Hematopoietic multipotent progenitor cell treated with erythropoietin and hydrocortisone succinate and interleukin-3 and kit ligand, for 17 days (in vitro differentiated cells): Measurements from ENCODE around the gene FHIT.
A peak's percentile ranks its signal among the peaks of the same experiment; 100 is the strongest.

Experiments
- DNase-seq: peaks from one replicate; pipeline ENCODE4 v3.0.0-alpha.2; 2015; ENCODE audit warnings: low spot score

The FHIT gene

DNA sequence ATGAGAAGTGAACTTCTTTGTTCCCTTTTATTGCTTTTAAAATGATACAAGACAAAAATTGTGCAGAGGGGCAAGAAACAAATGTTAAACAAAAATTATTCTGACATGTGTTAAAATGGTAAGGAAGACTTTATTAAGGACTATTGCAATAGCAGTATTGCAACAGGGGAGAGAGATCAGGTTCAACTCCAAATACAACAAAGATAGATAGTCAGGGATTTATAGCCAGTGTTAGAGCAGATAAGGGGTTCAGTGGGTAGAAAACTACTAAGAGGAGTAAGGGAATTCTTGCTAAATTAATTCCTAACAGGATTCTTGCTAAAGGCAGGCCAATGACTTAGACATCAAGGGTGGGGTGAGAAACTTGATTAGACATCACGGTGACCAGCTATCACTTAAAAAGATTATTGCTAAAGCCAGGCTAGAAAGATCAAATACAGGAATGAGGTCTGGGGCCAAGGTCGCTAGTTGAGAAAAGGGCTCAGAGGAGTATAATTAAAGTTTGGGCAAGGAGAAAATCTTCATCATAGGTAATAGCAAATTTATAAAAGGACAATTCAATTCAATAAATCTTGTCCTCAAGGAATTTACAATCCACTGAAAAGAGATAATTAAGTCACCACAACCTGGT, 81.5 kb downstream of the FHIT start:
- DNase-seq, result no peak

DNA sequence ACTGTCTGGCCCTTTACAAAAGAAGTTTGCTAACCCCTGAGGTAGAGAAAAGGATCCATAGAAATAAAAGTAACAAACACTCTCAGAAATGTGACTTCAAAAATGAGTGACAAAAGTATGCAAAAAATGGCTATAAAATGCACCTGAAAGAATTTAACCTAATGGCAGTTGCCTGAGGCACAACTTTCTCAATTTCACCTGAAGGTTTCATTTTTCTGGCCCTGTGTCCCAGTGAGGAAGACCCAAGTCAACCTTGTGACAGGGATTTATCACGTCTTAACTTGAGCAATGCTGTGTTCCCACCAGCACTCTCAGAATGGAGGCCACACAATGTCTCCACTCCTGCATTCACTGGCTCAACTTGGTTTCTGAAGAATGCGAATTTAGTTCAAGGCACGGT, 83.0 kb downstream of the FHIT start:
- no peak for DNase-seq

DNA sequence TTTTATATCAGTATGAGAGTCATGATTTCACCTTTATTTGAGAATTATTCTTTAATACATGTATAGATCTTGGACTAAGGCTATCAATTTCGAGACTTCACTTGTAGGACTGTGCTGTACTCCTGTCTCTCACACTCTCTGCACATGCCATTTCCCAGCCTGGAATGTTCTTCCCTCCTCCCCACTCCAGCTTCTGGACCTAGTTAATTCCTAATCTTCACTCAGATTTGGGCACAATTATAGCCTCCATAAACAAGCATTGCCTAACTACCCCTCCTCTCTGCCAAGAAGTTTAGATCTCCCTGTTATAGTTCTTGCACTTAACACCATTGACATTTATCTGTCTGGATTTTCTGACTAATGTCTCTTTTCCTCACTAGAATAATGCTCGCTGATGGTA, 88.3 kb downstream of the FHIT start:
- DNase-seq, result no peak

DNA sequence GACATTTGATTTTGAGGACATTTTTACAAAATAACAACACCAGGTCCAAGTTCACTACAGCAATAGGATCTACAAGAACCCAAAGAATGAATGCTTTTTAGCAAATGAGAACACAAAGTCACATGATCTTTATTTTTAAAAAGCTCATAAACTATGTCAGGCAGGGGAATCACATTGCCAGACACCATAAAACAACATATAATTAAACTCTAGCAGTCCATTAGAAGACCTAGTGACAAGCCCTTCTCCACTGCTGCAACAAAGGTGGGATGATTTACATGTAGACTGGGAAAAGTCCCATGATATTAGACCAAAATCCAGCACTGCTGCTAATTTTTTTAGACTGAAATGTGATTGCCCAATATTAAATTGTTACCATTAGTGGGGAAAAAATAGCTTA, 92.6 kb downstream of the FHIT start:
- DNase-seq, result no peak

DNA sequence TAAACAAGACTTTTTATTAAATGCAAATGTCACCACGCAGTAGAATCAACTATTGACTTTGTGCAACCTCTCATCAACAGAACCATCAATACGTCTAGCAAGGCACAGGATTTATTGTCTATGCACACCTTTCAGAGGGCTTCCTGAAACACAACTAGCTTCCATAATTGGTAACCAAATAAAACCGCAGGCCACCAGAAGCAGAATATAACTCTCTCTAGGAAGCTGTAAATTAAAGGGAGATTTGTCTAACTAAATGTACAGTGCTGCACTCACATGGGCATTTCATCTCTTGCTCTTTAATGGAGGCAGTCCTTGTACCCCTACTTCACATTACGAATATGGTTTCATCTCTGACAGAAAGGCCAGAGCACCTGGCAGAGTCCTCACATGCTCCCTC, 93.0 kb downstream of the FHIT start:
- DNase-seq, result no peak

DNA sequence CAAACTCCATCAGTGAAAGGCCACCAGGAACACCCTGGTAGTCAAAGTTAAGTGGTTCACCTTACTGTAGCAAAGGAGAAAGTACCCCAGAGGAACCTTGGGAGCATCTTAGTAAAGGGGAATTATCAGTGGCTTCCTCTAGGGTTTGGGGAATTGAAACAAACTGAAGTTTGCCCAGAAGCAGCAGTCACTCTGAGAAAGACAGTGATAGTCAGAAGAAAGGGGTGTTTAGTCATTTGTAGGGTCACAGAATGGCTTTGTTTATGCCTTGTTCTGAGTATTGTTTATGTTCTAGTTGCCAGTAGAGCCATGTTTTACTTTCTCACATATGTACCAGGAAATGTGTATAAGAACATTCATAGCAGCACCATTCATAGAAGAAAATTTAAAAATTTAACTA, 93.8 kb downstream of the FHIT start:
- no peak for DNase-seq

DNA sequence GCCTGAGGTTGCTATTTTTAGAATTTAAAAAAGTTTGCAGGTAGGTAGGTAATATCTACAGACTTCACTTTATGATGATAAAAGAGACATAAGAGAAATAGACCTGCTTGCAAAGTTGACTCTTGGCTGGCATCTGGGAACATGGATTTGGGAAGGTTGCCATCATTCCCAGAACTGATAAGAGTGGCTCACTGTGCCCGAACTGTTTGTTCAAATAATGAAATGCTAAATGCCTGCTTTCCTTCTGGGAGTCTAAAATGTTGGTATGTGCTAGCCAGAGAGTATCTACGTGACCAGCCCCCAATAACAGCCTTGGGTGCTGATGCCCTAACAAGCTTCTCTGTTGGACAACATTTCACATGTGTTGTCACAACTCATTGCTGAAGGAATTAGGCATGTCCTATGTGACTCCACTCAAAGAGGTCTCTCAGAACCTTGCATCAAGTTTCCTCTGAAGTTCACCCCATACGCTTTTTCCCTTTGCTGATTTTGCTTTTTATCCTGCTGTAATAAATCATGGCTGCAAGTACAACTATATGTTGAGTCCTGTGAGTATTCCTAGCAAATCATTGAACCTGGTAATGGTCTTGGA, 95.5 kb downstream of the FHIT start:
- DNase-seq, result no peak

DNA sequence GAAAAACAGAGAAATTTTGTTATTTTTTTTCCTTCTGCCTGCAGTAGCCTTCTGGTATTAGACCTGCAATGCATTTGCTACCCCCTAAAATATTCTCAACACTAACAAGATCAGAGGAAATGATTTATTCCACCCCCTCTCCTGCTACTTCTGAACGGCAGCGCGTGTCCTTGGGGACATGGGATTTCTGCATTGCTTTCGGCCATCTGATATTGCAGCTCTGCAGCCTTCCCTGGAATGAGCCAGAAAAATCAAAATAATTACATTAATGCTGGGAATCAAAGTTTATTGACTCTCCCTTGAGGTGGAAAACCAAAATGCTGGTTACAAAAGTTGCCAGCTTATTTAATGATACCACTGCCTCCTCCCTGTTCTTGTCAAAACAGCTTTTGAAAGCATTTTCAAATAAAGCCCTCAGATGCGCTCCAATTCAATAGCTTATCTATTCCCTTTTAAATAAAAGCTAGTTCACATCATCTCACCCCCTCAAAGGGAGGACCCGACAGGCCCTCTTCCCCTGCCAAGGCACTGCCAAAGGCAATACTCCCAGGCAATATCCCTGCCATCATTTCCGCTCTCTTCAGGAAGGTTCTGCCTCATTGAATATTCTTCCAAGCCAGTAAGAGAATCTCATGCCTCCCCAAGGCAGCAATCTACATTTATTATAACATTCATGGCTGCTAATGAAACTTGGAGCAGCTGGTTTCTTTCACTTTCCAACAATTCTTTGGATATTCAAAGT, 96.6 kb downstream of the FHIT start:
- no peak for DNase-seq

DNA sequence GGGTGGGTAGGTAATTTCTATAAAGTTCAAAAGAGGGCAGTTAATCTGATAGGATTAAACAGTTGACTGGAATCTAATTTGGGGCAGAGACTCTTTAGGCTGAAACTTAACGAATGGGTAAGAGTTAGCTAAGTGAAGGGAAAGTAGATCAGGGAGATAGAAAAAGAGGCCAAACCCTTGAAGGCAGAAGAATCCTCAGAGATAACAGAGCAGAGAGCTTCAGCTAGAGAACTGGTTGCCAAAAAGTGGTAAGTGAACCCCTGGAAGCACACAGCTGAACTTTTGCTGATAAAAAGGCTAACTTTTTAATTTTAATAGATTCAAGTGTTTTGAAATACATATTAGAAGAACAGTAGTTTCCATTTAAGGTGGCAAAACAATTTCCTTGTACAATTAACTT, 99.2 kb downstream of the FHIT start:
- peak; percentile 15 for DNase-seq

DNA sequence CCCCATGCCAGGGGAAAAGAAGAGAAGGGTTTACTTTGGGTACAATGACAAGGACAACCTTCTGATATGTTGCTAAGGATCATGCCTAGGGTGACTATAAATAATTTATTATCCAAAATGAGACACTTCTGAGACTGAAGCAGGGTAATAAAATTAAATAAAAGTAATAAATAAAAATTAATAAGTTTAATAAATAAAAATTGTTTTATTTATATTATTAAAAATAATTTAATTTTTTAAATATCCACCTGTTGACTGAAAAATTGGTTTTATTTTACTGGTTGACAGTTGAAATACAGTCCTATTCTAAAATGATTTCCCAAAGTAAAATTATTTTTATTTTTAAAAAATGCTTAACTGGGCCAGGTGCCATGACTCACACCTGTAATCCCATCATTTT, 102.0 kb downstream of the FHIT start:
- DNase-seq, result no peak

DNA sequence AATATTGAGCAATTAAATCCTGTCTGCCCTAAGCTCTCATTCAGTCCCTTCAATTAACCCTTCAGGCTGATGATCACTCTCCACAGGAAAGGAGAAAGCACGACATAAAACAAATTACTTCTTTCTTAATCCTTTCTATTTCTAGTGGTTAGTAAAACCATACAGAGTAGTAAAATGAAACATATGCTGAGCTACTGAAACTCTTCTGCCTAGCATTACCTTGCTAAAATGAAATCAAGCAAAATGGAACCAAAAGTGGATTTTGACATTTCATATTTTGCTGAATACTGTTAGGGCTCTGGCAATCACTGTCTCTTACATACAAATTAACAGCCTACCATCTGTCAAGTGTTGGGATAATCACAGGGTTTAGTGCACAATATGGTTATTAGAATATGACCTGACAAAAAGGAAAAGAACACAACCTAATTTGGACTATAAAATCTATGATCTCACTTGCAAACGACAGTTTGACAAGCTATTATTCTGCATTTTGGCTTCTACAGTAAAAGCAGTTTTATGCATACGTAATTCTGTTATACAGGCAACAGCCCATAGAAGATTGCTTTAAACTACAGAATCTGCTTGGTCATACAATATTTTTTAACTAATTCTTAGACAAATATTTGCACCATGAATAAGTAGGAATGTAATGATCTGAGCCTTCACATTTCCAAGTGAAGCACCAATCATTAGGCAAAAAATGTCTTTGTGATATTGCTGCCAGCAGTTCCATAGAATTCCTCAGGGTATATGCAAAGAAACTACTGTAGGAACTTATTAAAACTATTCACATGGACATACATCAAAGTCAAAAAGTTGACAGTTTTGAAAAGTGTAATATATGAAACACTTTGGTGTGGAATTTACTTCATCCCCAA, 105.0 kb downstream of the FHIT start:
- DNase-seq, result no peak

DNA sequence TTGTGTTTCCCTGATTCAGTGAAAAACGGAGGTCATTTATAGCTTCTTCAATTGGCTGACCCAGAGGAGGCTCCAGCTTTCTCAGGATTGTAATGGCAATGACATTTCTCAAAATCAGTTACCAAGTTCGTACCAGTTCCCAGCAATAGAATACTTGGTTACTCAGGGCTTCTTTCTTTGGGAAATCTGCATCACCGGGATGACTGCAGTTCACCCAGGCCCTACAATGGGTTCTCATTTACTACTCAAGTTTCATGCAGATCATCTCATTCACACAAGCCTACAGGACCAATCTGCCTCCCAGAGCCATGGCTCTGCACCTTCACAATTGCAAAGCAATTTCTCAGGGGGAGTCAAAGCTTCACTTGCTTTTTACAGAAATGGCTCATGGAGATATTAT, 109.6 kb downstream of the FHIT start:
- no peak for DNase-seq

DNA sequence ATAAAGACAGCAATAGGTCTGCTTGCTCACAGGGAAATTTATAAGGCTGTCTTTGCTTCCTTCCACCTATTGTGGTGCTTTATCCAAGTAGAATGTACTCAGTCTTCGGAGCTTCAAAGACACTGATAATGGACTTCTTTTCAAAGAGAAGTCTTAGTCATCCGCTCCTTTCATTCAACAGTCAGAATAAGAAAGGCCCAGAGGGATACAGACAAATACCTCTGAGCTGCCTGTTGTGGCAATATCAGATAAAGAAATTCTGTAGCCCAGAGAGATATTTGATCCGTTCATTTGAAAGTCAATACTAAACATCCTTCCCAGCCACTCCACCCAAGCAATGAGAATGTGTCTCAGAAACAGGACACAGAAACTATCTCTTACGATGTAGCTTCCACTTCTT, 110.0 kb downstream of the FHIT start:
- DNase-seq, result no peak

DNA sequence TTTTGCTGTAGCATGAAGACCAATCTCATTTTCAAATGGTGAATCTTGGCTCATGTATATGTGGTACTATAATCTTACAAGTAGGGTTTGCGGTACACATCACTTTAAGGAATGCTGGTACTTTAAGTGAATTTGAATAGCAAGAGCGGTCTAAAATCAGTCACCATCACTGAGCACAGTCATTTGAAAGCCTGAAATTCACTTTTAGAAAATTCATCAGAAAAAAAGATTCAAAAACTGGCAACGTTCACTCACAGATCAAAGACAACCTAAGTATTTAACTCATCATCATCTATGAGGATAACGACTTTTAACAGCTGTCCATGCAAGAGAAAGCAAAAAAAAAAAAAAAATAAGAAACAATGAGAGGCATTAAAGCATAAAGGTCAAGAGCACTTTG, 111.6 kb downstream of the FHIT start:
- DNase-seq, result no peak

DNA sequence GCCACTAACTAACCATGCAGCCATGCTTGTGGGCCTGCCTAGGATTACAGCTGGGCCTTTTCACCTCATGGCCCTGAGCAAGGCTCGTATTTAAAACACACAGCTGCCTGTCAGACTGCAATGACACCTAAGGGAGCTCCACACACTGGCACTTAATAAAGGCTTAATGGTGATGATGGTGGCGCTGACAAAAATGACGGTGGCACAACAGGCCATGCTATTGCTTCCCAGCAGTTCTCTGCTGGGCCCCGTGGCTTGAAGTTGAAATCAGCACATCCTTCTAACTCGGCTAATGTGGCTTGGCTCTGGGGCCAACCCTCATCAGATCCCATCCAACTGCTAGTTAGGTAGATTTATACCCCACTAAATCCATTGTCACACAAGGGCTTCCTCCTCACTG, 112.9 kb downstream of the FHIT start:
- DNase-seq, result no peak

DNA sequence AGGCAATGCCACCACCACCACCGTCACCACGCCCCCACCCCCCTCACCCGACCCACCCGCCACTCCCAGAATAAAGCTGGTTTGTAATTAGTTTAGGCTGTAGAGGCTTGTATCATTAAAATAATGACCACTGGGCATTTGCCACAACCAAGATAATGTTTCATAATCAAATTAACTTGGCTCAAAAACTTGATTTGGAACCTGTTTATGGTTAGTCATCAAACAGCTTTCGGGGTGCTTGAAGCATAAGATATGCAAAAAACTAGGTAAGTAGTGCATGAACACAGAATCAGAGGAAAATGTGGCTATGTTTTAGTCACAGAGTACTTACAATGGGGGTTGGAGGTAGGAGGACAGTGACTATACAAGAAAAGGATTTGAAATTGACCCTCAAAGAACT, 115.1 kb downstream of the FHIT start:
- DNase-seq, result no peak

DNA sequence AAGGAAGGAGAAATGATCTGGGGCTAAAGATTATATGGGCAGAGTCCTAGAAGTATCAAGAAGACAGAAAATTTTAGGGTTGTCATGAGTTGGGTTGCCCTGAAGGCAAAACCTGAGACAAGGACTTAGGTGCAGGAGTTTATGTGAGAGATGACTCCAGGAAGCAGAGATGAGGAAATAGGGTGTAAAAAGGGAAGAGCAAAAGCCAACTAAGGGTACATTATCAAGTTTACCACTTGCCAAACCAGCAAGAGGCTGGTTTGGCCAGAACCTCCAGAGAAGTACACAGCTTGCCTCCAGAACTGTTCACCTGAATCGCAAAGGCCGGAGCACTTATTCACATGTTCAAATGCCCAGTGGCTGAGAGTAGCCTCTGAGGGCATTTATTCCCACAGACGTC, 116.7 kb downstream of the FHIT start:
- no peak for DNase-seq

DNA sequence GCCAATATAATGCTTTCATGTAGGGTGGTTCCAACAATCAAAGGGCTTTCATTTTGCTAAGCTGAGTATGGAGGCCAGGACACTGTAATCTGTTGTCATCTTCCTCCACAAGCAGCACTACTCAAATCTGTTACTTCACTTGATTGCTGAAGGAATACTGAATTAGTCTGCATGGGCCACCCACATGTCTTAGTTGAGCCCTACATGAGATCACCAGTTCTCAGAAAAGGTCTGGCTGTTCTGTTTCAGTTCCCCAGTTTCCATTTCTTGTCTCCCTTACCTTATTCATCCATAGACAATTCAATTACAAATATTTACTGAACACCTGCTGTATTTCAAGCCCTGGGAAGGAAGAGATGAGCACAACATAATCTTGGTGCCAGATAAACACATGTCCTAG, 119.2 kb downstream of the FHIT start:
- no peak for DNase-seq

DNA sequence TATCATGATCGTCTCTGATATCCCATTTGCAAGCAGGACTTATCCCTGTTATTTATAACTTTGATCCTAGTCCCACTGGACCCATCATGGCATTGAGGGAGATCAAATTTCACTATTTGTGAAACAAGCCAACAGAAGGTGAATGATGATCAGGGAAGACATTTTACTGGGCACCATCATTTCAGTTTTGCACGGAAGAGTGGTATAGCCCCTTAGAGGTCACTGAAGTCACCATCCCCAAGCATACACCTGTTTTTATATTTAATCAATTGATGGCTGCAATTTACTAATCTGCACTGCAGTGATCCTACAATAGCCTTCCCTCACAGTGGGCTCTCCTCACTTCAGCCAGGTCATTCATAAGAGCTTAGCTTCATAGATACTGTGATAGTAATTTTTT, 132.4 kb downstream of the FHIT start:
- no peak for DNase-seq

DNA sequence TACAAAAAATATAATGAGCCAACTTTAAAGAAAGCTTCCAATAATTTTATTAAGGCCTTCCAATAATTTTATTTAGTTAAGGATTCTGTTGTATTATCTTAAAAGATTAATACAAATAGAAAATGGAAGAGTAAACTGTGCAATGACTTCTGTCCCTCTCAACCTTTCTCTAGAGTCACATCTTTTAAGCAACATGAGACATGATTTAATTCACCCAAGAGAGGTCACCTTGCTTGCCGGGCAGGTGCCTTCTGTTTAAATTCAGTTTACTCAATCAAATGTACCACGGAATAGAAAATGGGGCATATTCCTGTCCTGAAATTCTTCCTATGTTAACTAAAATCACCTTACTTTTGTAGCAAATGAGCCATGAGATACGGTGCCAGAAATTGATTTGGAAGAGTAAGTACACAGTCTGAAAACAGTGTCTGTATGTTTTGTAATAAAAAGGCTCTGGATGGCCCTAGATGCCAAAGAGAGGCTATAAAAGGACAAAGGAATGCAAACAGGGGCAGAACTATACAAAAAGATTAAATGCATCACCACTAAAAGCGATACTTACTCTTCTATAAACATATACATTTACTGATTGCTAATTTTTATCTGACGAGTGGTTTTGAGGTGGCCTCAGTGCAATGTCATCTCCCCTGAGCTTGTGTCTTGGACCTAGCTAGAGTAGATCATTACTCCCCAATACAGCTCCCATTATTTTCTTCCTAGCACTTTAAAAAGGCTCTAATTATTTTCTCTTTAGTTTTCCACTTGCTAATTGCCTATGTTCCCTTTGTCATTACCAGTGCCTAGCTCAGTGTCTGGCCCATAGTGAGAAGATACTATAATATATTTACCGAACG, 134.0 kb downstream of the FHIT start:
- DNase-seq, result no peak

DNA sequence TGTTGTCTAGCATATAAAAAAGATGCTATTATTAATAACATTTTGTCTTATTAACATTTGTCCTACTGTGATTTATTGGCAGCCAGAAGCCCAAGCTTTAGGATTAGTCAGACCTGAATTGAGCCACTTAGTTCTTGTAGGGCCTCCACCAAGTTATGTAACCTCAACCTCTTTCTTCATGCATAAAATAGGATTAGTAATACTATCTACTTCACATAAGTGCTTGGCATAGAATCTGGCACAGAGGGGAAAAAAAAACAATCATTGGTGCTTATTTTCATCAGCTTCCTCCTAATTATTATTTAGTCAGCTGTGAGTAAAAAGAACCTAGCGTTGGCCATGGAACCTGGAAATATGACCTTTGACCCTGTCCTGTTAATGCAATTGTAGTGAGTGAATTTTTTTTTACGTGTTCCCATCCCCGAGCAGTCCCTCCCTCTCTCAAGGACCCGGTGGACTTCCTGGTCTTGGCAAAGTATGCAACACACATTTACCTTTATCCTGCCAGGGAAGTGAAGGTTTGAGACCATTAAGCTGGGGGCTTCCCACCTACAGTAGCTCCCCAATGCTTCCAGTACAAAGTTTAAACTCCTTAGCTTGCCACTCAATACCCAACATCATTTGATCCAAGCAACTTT, 136.8 kb downstream of the FHIT start:
- DNase-seq, result no peak
